ENCODE results near the gene FSCN2.
"Not testable (repeated sequence)": the region's sequence is repeated elsewhere in the genome, so short reads cannot be mapped to it uniquely, and the experiment has no call there.

Gene FSCN2

DNA sequence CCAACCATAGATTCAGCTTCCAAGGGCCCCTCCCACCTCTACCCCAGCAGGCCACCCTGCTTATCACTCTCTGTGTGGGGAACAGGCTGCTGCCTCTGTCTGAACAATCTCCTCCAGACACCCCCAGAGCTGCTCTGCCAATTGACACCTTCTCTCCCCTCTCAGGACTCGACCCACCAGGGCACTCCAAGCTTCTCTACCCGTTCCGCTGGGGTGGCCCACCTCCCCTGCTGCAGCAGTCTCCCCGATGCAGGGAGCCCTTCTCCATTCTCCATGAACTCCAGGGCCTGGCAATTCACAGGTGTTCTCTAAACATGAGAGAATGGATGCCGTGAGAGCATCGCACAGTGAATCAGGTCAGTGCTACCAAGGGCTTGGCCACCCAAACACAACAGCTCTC is 52.3 kb downstream of the FSCN2 start:
- FAIRE-seq = no peak

DNA sequence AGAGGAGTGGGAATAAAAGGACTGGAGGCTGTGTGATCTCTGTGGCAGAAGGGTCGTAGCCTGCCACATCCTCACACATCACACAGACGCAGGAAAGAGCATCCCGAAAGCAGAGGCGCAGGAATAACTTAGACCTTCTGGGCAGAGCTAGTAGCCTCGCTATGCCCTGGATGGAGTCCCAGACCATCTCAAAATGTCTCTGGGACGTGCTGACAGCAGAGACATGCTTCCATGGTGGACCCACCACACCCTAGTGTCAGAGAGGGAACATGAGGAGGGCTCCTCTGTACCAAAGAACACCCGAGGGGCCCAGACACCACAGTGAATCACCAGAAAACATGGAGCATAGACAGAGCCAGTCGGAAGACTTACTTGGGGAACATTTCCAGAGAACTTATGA is 53.6 kb downstream of the FSCN2 start:
- FAIRE-seq = no peak

DNA sequence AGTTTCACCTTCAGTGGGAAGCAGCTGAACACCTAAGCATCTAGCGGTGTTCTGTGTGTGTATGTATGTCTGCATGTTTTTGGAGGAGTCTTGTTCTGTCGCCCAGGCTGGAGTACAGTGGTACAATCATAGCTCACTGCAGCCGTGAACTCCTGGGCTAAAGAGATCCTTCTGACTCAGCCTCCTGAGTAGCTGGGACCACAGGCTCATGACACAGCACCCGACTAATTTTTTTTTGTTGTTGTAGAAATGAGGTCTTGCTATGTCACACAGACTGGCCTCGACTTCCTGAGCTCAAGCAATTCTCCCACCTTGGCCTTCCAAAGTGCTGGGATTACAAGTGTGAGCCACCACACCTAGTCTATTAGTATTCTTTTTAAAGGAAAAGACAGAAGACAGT is 54.2 kb downstream of the FSCN2 start:
- no peak for FAIRE-seq

DNA sequence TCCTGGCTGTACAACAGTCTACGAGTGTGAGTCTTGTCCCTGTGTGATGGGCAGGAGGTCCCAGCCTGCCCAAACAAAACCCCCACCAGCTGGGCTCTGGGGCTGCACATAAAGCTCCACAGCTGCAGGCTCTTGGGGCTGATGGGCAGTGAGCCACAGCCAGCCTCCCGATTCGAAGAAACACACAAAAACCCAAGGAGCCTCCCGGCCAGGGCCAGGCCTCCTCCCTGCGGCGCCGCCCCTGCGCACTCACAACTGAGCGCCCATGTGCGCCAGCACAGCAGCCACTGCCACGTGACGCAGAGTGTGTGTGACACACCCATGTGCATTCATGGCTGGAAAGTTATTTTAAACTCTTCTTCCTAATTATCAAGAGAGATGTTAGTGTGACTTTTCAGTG is 54.6 kb downstream of the FSCN2 start:
- no peak for FAIRE-seq

DNA sequence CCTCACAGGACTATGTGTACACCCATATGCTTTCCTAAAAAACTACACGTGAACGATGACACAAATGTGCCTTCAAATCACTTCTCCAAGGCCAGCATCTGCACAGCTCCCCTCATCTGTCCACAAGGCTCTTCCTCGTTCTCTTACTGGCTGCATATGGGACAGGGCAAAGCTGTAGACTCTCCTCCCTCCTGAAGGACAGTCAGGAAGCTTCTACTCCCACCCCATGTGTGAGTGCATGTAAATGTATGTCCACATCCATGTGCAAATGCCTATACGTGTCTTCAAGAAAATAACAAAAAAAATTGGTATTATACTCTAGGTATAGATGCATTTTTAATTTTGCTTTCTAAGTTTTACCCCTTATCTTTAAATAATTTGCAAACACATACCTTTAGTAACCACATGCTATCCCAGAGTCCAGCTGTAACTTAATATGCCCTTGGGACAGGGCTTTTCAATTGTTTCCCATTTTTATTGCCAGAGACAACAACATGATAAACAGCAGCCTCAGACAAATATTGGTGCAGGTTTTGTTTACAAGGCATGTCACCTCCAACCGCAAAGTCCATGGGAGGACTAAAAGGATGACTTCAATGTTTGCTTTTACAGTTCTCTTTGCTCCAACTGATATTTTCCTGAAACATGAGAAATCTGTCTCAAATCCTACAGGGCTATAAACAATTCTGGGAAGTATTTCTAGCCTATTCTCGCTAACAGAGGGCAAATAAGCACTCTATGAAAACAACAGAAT is 55.6 kb downstream of the FSCN2 start:
- FAIRE-seq = no peak

DNA sequence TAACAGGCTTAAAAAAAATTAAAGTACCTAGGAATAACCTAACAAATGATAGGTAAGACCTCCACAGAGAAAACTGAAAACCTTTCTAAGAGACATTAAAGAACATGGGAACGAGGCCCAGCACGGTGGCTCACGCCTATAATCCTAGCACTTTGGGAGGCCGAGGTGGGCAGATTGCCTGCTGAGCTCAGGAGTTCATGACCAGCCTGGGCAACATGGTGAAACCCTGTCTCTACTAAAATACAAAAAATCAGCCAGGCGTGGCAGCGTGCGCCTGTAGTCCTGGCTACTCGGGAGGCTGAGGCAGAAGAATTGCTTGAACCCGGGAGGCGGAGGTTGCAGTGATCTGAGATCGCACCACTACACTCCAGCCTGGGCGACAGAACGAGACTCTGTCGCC is 56.6 kb downstream of the FSCN2 start:
- FAIRE-seq = not testable (repeated sequence)

DNA sequence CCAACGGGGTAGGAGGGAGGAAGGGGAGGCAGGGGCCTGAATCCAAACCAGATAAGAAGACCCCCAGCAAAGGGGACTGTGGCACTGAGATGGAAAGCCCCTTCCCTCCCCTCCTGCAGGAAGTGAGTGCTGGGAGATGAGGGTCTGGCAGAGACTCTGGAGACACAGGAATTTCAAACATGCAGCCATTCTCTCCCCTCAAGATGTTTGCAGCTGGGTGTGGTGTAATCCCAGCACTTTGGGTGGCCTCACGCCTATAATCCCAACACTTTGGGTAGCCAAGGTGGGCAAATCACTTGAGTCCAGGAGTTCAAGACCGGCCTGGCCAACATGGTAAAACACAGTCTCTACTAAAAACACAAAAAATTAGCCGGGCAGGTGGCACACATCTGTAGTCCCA is 57.9 kb downstream of the FSCN2 start:
- no peak for FAIRE-seq
